ENCODE measurements around the gene MAST4. TPM values are rescaled to one million over a fixed set of nuclear protein-coding genes. Genes with fewer than 3 reads are reported as not detected.

MAST4 gene
- total RNA-seq, 1 donor from 2014 or later, result 19.0 TPM

GRCh38 chr5:67009028-67009427, 412.8 kb downstream of the MAST4 start:
- Mint-ChIP-seq H3K27ac (peak overlapping the region; percentile 83), H3K4me1 (ENCODE audit: low read depth) (peaks cover 92% of the 10 kb centered on the region), H3K27me3 (ENCODE audit: insufficient read depth) (no peaks in the 10 kb centered on the region), H3K4me3 (peak overlapping the region; percentile 13), H3K36me3 (ENCODE audit: low read depth) (peaks cover 24% of the 10 kb centered on the region), H3K9me3 (no peaks in the 10 kb centered on the region)
- no peak for DNase-seq (ENCODE audit: low spot score)
- intact Hi-C loops (cut with micrococcal nuclease), result loop anchor here (10.0 kb wide), 2 partner anchors 454 to 1426 kb away; no protein-coding TSS in a partner anchor

DNA sequence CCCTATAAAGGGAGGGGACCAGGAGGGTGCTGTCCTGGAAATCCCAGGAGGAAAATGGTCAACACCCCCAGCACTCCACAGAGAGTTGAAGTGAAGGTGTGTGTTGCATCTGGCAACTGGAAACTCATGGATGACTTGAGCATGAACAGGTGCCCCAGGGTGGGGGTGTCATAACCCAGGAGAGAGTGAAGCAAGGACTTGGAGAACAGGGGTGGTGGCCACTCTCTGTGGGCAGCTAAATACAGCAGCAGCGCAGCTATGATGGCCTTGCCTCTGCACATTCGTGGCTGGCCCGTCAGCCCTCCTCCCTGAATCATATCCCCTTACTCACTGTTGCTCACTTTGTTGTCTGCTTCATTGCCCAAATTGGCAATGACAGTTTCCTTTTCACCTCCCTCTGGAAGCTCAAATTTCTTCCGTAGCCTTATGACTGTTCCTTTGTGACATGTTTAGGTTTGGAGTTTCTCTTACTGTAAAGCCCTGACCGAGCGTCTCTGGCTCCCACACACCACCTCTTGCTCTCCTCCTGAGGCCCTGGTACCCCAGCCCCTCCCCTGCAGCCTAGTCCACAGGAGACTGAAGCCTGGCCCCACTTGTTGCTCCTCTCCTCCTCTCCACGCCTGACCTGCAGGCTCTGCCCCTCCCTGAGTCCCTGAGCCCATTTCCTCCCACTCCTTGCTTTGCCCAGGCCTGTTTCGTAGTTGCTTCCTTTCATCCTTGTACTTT, 414.7 kb downstream of the MAST4 start:
- Mint-ChIP-seq H3K4me3 (peak overlapping the region; percentile 15), H3K36me3 (ENCODE audit: low read depth) (peaks cover 19% of the 10 kb centered on the region), H3K27ac (peak overlapping the region; percentile 64), H3K27me3 (ENCODE audit: insufficient read depth) (no peaks in the 10 kb centered on the region), H3K9me3 (no peaks in the 10 kb centered on the region), H3K4me1 (ENCODE audit: low read depth) (peaks cover 92% of the 10 kb centered on the region)
- DNase-seq (ENCODE audit: low spot score), result no peak
- intact Hi-C loops (cut with micrococcal nuclease), result no loop called here

- peaks cover 19% of the 10 kb centered on the region for H3K36me3 Mint-ChIP-seq (ENCODE audit: low read depth)
- intact Hi-C loops (cut with micrococcal nuclease), result no loop called here
- H3K27me3 Mint-ChIP-seq (ENCODE audit: insufficient read depth), result no peaks in the 10 kb centered on the region
- no peaks in the 10 kb centered on the region for H3K9me3 Mint-ChIP-seq
- peaks cover 87% of the 10 kb centered on the region for H3K4me1 Mint-ChIP-seq (ENCODE audit: low read depth)
- H3K27ac Mint-ChIP-seq, result peak overlapping the region; percentile 64
- H3K4me3 Mint-ChIP-seq, result no peak overlapping the region
- DNase-seq (ENCODE audit: low spot score), result no peak
These were observed 415.2 kb downstream of the MAST4 start for GRCh38 chr5:67011422-67011821.

GRCh38 chr5:67012171-67012570, 416.0 kb downstream of the MAST4 start:
- H3K4me3 Mint-ChIP-seq, result no peak overlapping the region
- intact Hi-C loops (cut with micrococcal nuclease), result loop anchor here (1.0 kb wide), 2 partner anchors 8 to 9 kb away; no protein-coding TSS in a partner anchor
- no peak for DNase-seq (ENCODE audit: low spot score)
- H3K36me3 Mint-ChIP-seq (ENCODE audit: low read depth), result peaks cover 17% of the 10 kb centered on the region
- no peaks in the 10 kb centered on the region for H3K9me3 Mint-ChIP-seq
- peaks cover 82% of the 10 kb centered on the region for H3K4me1 Mint-ChIP-seq (ENCODE audit: low read depth)
- H3K27ac Mint-ChIP-seq, result peak overlapping the region; percentile 53
- H3K27me3 Mint-ChIP-seq (ENCODE audit: insufficient read depth), result no peaks in the 10 kb centered on the region

- H3K27me3 Mint-ChIP-seq (ENCODE audit: insufficient read depth), result no peaks in the 10 kb centered on the region
- intact Hi-C loops (cut with micrococcal nuclease), result no loop called here
- H3K4me3 Mint-ChIP-seq, result no peak overlapping the region
- no peak for DNase-seq (ENCODE audit: low spot score)
- H3K27ac Mint-ChIP-seq, result no peak overlapping the region
- no peaks in the 10 kb centered on the region for H3K9me3 Mint-ChIP-seq
- H3K36me3 Mint-ChIP-seq (ENCODE audit: low read depth), result peaks cover 11% of the 10 kb centered on the region
- peaks cover 69% of the 10 kb centered on the region for H3K4me1 Mint-ChIP-seq (ENCODE audit: low read depth)
These were observed 417.5 kb downstream of the MAST4 start for GRCh38 chr5:67013719-67014118.

- Mint-ChIP-seq H3K36me3 (ENCODE audit: low read depth) (peaks cover 8% of the 10 kb centered on the region), H3K4me3 (no peak overlapping the region), H3K9me3 (no peaks in the 10 kb centered on the region), H3K27me3 (ENCODE audit: insufficient read depth) (no peaks in the 10 kb centered on the region), H3K27ac (no peak overlapping the region), H3K4me1 (ENCODE audit: low read depth) (peaks cover 65% of the 10 kb centered on the region)
- no peak for DNase-seq (ENCODE audit: low spot score)
- intact Hi-C loops (cut with micrococcal nuclease), result no loop called here
These were observed 418.0 kb downstream of the MAST4 start for GRCh38 chr5:67014191-67014590.

- H3K4me3 Mint-ChIP-seq, result no peak overlapping the region
- intact Hi-C loops (cut with micrococcal nuclease), result no loop called here
These were observed 418.8 kb downstream of the MAST4 start for GRCh38 chr5:67014957-67015400.

GRCh38 chr5:67015541-67016191, 419.5 kb downstream of the MAST4 start:
- H3K9me3 Mint-ChIP-seq, result no peaks in the 10 kb centered on the region
- no peak overlapping the region for H3K27ac Mint-ChIP-seq
- intact Hi-C loops (cut with micrococcal nuclease), result no loop called here
- peaks cover 12% of the 10 kb centered on the region for H3K36me3 Mint-ChIP-seq (ENCODE audit: low read depth)
- DNase-seq (ENCODE audit: low spot score), result no peak
- no peaks in the 10 kb centered on the region for H3K27me3 Mint-ChIP-seq (ENCODE audit: insufficient read depth)
- H3K4me1 Mint-ChIP-seq (ENCODE audit: low read depth), result peaks cover 50% of the 10 kb centered on the region
- no peak overlapping the region for H3K4me3 Mint-ChIP-seq

More at GRCh38 chr5:67014957-67015400, 418.8 kb downstream of the MAST4 start:
- DNase-seq (ENCODE audit: low spot score), result no peak
- Mint-ChIP-seq H3K27ac (no peak overlapping the region), H3K27me3 (ENCODE audit: insufficient read depth) (no peaks in the 10 kb centered on the region), H3K4me1 (ENCODE audit: low read depth) (peaks cover 57% of the 10 kb centered on the region), H3K9me3 (no peaks in the 10 kb centered on the region), H3K36me3 (ENCODE audit: low read depth) (peaks cover 11% of the 10 kb centered on the region)

- no peak for DNase-seq (ENCODE audit: low spot score)
- Mint-ChIP-seq H3K4me3 (no peak overlapping the region), H3K27ac (no peak overlapping the region), H3K9me3 (no peaks in the 10 kb centered on the region), H3K27me3 (ENCODE audit: insufficient read depth) (no peaks in the 10 kb centered on the region), H3K36me3 (ENCODE audit: low read depth) (peaks cover 10% of the 10 kb centered on the region), H3K4me1 (ENCODE audit: low read depth) (peaks cover 48% of the 10 kb centered on the region)
- intact Hi-C loops (cut with micrococcal nuclease), result no loop called here
These were observed 423.1 kb downstream of the MAST4 start for GRCh38 chr5:67019065-67019845.

DNA sequence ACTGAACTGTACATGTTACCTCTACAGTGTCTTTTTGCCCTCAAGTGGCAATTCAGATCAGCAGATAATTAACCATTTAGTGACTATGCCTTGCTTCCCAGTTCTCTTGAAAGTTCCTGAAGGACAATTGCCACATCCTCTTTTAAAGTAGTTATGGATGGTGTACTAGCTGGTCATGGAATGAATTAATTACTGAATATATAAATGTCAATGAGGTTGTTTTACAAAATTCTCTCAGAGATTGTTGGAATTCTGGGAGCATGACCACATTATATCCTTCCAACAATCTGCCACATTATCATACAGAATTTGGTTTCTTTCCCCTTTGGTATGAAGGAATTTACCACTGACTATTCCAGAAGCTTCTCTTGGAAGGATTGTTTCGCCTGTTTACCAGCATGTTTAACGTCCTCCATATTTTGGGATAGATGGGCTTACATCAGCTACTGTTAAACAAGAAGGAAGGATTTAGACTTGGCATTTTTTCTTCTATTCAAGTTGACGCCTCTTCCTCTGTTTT, 424.0 kb downstream of the MAST4 start:
- no peaks in the 10 kb centered on the region for H3K9me3 Mint-ChIP-seq
- peaks cover 10% of the 10 kb centered on the region for H3K36me3 Mint-ChIP-seq (ENCODE audit: low read depth)
- DNase-seq (ENCODE audit: low spot score), result no peak
- H3K27ac Mint-ChIP-seq, result no peak overlapping the region
- H3K4me3 Mint-ChIP-seq, result no peak overlapping the region
- intact Hi-C loops (cut with micrococcal nuclease), result loop anchor here (2.0 kb wide), 1 partner anchor 19 kb away; no protein-coding TSS in a partner anchor
- H3K27me3 Mint-ChIP-seq (ENCODE audit: insufficient read depth), result no peaks in the 10 kb centered on the region
- H3K4me1 Mint-ChIP-seq (ENCODE audit: low read depth), result peaks cover 40% of the 10 kb centered on the region

- H3K4me3 Mint-ChIP-seq, result no peak overlapping the region
- intact Hi-C loops (cut with micrococcal nuclease), result loop anchor here (1.0 to 2.0 kb wide), 5 partner anchors 9 to 33 kb away; no protein-coding TSS in a partner anchor
- no peak for DNase-seq (ENCODE audit: low spot score)
- H3K27ac Mint-ChIP-seq, result peak overlapping the region; percentile 12
- H3K36me3 Mint-ChIP-seq (ENCODE audit: low read depth), result peaks cover 10% of the 10 kb centered on the region
- H3K9me3 Mint-ChIP-seq, result no peaks in the 10 kb centered on the region
- H3K27me3 Mint-ChIP-seq (ENCODE audit: insufficient read depth), result no peaks in the 10 kb centered on the region
- H3K4me1 Mint-ChIP-seq (ENCODE audit: low read depth), result peaks cover 32% of the 10 kb centered on the region
These were observed 424.8 kb downstream of the MAST4 start for GRCh38 chr5:67021031-67021430.

- intact Hi-C loops (cut with micrococcal nuclease), result loop anchor here (1.0 to 2.0 kb wide), 5 partner anchors 9 to 33 kb away; no protein-coding TSS in a partner anchor
- H3K27ac Mint-ChIP-seq, result peak overlapping the region; percentile 12
- no peak overlapping the region for H3K4me3 Mint-ChIP-seq
- peaks cover 32% of the 10 kb centered on the region for H3K4me1 Mint-ChIP-seq (ENCODE audit: low read depth)
- DNase-seq (ENCODE audit: low spot score), result no peak
- H3K27me3 Mint-ChIP-seq (ENCODE audit: insufficient read depth), result no peaks in the 10 kb centered on the region
- H3K36me3 Mint-ChIP-seq (ENCODE audit: low read depth), result peaks cover 10% of the 10 kb centered on the region
- no peaks in the 10 kb centered on the region for H3K9me3 Mint-ChIP-seq
These were observed 425.3 kb downstream of the MAST4 start for GRCh38 chr5:67021521-67021920.
